Left ventricle myocardium inferior (tissue), 1 donor: ENCODE results near the gene PRKCB. TPM values are rescaled to one million over a fixed set of nuclear protein-coding genes. Genes with fewer than 3 reads are reported as not detected.
A peak's percentile ranks its signal among the peaks of the same experiment; 100 is the strongest.

Experiments
- DNase-seq: peaks from one replicate; pipeline ENCODE4 v3.0.0-alpha.2; 2020
- H3K27ac ChIP-seq: fragments of 200-600 bp; replicated peaks from 2 replicates; pipeline ENCODE4 v1.8.0; 2021
- H3K27me3 ChIP-seq: fragments of 200-600 bp; 2 replicates; pipeline ENCODE4 v1.8.0; 2021; ENCODE audit warnings: low read depth
- H3K36me3 ChIP-seq: fragments of 200-600 bp; 2 replicates; pipeline ENCODE4 v1.8.0; 2021
- H3K4me1 ChIP-seq: fragments of 200-600 bp; 2 replicates; pipeline ENCODE4 v1.8.0; 2021
- H3K4me3 ChIP-seq: fragments of 200-600 bp; 2 replicates; pipeline ENCODE4 v1.8.0; 2021; ENCODE audit warnings: mild to moderate bottlenecking, moderate library complexity
- H3K9me3 ChIP-seq: fragments of 200-600 bp; replicated peaks from 2 replicates; pipeline ENCODE4 v1.8.0; 2021
- intact Hi-C: fragments of 100-400 bp; cut with micrococcal nuclease; formaldehyde crosslinking; loops from one replicate; pipeline ENCODE4 v1.11.0; 2022
- total RNA-seq: library from RNA; stranded (reverse); fragmentation: NEBNext Ultra II Directional; extraction: Animal tissue kit (Norgen Biotek cat#: 25700); gene quantifications from one replicate; pipeline ENCODE4 v1.2.1, GENCODE V29; 2021
- TF ChIP-seq, protein P1 (sequence below): fragments of 200-600 bp; IDR thresholded peaks from 2 replicates; pipeline ENCODE4 v1.8.0; 2021; ENCODE audit warnings: antibody characterized with exemption, mild to moderate bottlenecking, borderline replicate concordance
- donor health status: DM: no; HTN: yes; CAD: no; lungs with severe emphysema.

PRKCB gene
- total RNA-seq, 1 donor from 2014 or later = 1.6 TPM

DNA sequence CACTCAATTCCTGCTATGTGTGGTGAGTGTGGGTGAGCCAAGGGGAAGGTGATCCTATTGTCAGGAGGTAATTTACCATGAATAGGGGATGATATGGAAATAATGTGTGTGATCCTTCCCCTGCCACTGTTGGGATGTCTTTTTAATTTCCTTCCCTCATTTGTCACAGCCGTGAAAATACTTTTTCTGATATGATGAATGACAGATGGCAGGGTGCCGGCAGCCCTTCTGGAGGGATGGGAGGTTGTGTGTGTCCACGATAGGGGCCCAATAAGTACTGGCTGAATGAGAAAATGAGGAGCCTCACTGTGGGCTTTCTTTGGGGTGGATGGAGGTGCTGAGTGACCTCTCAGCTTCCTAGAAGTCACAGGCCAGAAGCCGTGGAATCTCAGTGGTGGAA, 109.5 kb downstream of the PRKCB start:
- Histone ChIP-seq H3K36me3 (no peaks in the 10 kb centered on the region), H3K9me3 (no peaks in the 10 kb centered on the region), H3K27me3 (peaks cover 22% of the 10 kb centered on the region), H3K4me3 (no peak overlapping the region), H3K4me1 (no peaks in the 10 kb centered on the region), H3K27ac (no peak overlapping the region)
- TF ChIP-seq, protein P1, sequence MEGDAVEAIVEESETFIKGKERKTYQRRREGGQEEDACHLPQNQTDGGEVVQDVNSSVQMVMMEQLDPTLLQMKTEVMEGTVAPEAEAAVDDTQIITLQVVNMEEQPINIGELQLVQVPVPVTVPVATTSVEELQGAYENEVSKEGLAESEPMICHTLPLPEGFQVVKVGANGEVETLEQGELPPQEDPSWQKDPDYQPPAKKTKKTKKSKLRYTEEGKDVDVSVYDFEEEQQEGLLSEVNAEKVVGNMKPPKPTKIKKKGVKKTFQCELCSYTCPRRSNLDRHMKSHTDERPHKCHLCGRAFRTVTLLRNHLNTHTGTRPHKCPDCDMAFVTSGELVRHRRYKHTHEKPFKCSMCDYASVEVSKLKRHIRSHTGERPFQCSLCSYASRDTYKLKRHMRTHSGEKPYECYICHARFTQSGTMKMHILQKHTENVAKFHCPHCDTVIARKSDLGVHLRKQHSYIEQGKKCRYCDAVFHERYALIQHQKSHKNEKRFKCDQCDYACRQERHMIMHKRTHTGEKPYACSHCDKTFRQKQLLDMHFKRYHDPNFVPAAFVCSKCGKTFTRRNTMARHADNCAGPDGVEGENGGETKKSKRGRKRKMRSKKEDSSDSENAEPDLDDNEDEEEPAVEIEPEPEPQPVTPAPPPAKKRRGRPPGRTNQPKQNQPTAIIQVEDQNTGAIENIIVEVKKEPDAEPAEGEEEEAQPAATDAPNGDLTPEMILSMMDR = no peak
- intact Hi-C loops = no loop called here
- no peak for DNase-seq

DNA sequence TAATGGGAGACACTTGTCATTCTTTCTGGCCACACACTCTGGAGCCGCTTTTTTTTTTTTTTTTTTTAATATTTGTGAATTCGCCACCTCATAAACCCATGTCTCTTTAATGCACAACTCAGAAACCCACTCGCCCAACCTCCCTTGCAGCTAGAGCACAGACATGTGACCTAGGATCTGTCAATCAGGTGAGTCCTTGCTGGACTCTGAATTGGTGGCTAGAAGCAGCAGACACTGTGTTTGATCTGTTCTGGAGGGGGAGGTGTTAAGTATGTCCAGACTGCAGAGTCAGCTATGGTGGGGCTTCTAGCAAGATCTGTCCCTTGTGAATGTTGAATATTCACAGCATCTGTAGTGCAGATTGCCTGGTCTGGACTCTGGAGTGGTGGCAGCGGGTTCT, 112.1 kb downstream of the PRKCB start:
- intact Hi-C loops = no loop called here
- Histone ChIP-seq H3K36me3 (no peaks in the 10 kb centered on the region), H3K27me3 (peaks cover 41% of the 10 kb centered on the region), H3K9me3 (no peaks in the 10 kb centered on the region), H3K4me3 (no peak overlapping the region), H3K4me1 (no peaks in the 10 kb centered on the region), H3K27ac (no peak overlapping the region)
- TF ChIP-seq, protein P1 = no peak
- no peak for DNase-seq

DNA sequence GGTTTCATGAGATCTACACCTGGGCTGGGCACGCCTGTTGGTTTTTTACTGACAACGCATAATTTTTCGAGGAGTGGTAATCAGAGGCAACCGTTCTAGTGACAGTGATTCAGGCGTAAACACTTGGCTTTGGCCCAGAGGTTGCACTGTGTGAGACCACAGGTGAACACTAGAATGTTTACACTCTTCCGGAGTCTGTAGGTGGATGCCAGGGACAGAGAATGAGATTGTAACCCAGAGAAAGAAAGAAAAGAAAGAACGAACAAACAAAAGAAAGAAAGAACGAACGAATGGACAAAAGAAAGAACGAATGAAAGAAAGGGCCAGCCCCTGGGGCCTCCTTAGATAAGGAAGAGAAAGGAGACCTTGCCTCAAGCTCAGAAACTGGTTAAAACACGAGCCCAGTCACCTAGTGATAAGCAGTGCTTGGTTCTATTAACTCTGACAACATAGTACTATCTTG, 113.2 kb downstream of the PRKCB start:
- TF ChIP-seq, protein P1 = no peak
- no peak overlapping the region for H3K4me3 ChIP-seq
- no peak overlapping the region for H3K27ac ChIP-seq
- no peaks in the 10 kb centered on the region for H3K9me3 ChIP-seq
- intact Hi-C loops = no loop called here
- H3K36me3 ChIP-seq = no peaks in the 10 kb centered on the region
- H3K27me3 ChIP-seq = peaks cover 52% of the 10 kb centered on the region
- H3K4me1 ChIP-seq = no peaks in the 10 kb centered on the region
- no peak for DNase-seq

DNA sequence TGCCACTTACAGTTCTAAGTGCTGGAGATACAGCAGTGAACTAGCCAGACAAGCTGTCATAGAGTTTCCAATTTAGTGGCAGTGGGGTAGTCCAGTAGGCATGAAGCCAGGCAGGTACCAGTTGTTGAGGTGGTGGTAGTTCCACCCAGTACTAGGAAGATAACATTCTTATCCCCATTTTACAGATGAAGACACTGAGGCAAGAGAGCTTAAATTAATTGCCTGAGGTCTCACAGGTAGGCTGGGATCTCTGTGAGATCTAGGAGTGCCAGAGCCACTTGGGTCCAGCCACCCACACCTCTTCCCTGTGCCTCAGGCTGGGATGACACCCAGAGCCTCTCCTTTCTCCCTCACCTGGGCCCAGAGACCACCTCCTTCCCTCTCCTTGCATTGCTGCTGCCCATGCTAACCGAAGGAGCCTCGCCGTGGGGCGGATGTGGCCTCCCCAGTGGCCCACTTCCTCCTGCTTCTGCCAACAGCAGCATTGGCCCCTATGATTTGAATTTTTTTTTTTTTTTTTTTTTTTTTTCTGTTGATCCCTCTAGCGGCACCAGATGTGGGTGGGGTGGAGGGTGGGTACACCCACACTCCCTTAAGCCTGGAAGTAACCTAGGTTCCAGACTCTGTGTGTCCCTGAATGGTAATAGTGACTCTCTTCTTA, 114.0 kb downstream of the PRKCB start:
- peaks cover 60% of the 10 kb centered on the region for H3K27me3 ChIP-seq
- no peaks in the 10 kb centered on the region for H3K9me3 ChIP-seq
- intact Hi-C loops = no loop called here
- TF ChIP-seq, protein P1 = no peak
- H3K27ac ChIP-seq = no peak overlapping the region
- no peak overlapping the region for H3K4me3 ChIP-seq
- peak; percentile 30 for DNase-seq
- no peaks in the 10 kb centered on the region for H3K4me1 ChIP-seq
- H3K36me3 ChIP-seq = no peaks in the 10 kb centered on the region

DNA sequence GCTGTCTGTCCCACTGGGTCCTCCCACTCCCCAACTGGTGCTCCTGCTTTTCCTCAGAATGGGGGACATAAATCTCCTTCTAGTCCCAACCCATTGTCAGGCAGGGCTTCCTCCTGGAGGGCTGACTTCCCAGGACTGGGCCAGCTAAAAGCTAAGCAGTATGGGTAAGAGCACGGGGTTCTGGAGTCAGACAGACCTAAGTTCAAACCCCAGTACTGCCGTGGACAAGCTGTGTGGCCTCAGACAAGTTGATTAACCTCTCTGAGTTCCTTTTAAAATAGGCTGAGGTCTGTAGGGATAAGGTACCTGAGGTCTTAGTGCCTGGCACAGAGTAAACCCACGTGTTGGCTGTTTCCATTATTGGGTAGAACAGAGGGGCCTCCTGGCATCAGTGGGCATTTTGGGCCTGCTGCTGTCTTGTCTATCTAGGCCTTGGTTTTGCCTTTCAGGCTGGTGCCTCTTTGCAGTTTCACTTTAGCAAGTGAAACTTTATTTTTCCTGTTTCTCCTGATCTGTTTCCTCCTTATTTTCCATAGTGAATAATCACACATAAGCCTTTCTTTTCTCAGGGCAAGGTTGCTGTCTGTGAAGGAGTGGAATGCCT, 114.6 kb downstream of the PRKCB start:
- H3K27ac ChIP-seq = no peak overlapping the region
- H3K4me3 ChIP-seq = no peak overlapping the region
- no peaks in the 10 kb centered on the region for H3K4me1 ChIP-seq
- H3K36me3 ChIP-seq = no peaks in the 10 kb centered on the region
- intact Hi-C loops = no loop called here
- H3K9me3 ChIP-seq = no peaks in the 10 kb centered on the region
- H3K27me3 ChIP-seq = peaks cover 66% of the 10 kb centered on the region
- DNase-seq = no peak
- TF ChIP-seq, protein P1 = no peak
